ENCODE results near the gene SPTLC3.

GRCh38 chr20:12969071-12969669 lies 39.6 kb upstream of the SPTLC3 start:
- no peak for TF ChIP-seq POLR2AphosphoS5 (IDR thresholded peaks at IDR 0.05)
- no peak for TF ChIP-seq CTCF (IDR thresholded peaks at IDR 0.05)

All from breast epithelium (tissue), 3 donors.